ENCODE measurements around the gene RNF38.
"Not testable (repeated sequence)": the region's sequence is repeated elsewhere in the genome, so short reads cannot be mapped to it uniquely, and the experiment has no call there.

The RNF38 gene

GRCh38 chr9:36328798-36329411 is 71.2 kb downstream of the RNF38 start:
- peak; percentile 71 for DNase-seq

GRCh38 chr9:36325081-36325828 is 74.8 kb downstream of the RNF38 start:
- no peak for DNase-seq

DNA sequence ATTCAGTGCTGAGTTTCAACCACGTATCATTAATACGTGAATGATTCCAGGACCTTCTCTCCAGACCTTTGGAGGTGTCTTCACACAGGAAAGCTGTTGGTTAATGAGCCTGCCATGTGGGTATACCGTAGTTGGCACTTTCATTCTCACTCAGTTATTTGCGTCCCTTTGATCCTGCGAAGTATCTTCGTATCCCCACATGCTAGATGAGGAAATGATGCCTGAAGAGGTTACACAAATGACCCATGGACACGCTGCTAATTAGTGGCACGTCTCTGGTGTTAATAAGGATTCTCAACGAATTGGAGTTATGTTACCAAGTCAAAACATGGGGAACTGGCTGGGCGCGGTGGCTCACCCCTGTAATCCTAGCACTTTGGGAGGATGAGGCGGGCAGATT is 76.1 kb downstream of the RNF38 start:
- no peak for DNase-seq

- no peak for DNase-seq
These were observed 77.6 kb downstream of the RNF38 start for GRCh38 chr9:36322462-36322861.

- DNase-seq = not testable (repeated sequence)
These were observed 78.2 kb downstream of the RNF38 start for GRCh38 chr9:36321903-36322302.

GRCh38 chr9:36320466-36320865 is 79.6 kb downstream of the RNF38 start:
- DNase-seq = no peak

GRCh38 chr9:36319806-36320205 is 80.3 kb downstream of the RNF38 start:
- no peak for DNase-seq

DNA sequence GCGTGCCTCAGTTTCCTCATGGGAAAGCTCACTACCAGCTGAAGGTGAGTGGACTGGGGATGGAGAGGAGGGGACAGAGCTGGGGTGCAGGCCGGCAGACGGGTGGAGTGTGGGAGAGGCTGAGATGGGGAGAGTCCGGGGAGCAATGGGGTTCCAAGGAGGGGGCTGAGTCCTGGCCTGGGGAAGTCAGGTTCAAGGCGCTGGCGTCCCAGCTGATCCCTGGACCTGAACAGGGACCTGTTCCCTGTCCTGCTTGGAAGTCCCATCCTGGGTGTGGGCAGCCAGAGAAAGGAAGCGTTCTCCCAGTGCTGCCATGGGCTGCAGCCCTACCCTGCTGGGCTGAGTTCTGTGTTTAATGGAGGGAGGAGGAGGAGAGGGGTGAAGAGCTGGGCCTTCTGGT is 80.9 kb downstream of the RNF38 start:
- no peak for DNase-seq

- DNase-seq = peak; percentile 42
These were observed 81.8 kb downstream of the RNF38 start for GRCh38 chr9:36318212-36318802.

- DNase-seq = peak; percentile 85
These were observed 82.3 kb downstream of the RNF38 start for GRCh38 chr9:36317766-36318165.

- no peak for DNase-seq
These were observed 83.3 kb downstream of the RNF38 start for GRCh38 chr9:36316611-36317317.

DNA sequence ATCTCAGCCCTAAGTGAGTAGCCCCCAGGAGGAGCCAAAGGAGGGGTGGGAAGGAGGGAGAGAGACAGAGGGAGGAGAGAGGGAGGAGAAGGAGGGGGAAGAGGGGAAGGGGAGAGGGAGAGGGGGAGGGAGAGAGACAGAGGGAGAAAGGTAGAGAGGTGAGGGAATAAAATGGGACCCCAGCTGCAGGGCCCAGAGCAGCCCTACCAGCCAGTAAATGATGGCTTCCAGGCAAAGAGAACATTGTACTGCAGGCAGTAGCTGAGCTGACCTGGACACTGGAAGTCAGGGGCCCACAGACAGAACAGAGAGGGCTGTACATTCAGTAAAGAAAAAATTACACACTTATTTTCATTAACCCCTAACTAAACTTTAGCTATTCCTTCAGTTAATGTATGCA is 84.0 kb downstream of the RNF38 start:
- DNase-seq = no peak

DNA sequence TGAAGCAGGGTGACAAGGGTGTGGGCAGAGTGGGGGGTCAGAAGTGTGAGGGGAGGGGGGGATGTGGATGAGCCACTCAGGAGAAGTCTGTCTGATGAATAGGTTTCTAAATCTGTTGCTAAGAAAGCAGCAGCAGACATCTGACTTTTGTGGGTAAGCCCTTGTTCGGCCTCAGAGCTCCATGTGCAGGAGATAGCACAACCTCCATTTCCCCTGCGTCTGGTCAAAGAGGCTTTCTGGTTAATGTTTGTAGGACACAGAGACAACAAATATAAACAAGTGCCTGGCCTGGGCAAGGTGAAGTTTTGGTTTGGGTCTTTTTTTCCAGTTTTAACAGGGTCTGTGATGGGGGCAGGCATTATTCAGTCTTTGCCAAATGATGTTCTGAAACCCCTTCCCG is 84.8 kb downstream of the RNF38 start:
- no peak for DNase-seq

DNA sequence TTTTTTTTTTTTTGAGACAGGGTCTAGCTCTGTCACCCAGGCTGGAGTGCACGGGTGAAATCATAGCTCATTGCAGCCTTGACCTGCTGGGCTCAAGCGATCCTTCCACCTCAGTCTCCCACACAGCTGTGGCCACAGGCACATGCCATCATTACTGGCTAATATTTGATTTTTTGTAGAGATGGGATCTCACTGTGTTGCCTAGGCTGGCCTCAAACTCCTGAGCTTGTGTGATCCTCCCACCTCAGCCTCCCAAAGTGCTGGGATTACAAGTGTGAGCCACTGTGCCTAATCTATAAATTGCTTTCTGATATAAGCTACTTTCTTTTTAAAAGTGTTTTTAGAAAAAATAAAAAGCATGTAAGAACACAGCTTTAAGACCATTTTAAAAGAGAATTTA is 85.3 kb downstream of the RNF38 start:
- DNase-seq = no peak

GRCh38 chr9:36306471-36307306 is 93.4 kb downstream of the RNF38 start:
- peak; percentile 80 for DNase-seq

- DNase-seq = not testable (repeated sequence)
These were observed 95.7 kb downstream of the RNF38 start for GRCh38 chr9:36304366-36304765.

- no peak for DNase-seq
These were observed 98.8 kb downstream of the RNF38 start for GRCh38 chr9:36301227-36301626.

DNA sequence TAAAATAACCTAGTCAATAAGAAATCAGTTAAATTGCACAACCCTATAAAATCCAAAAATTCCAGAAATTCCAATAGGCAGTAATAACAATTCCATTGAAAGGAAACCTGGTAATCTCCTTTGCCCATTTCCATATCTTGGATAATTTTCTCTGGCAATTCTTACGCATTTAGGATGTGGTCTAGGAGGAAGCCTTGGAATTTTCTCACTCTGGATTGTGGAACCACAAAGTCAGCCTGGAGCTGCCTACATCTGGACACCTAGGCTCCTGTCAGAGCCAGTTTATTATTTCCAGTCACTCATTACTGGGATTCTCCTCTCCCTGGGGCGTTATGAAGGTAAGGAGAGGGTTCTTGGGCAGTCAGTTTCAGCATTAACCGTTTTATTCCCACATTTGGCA is 101.5 kb downstream of the RNF38 start:
- DNase-seq = no peak

- no peak for DNase-seq
These were observed 102.3 kb downstream of the RNF38 start for GRCh38 chr9:36297798-36298197.

DNA sequence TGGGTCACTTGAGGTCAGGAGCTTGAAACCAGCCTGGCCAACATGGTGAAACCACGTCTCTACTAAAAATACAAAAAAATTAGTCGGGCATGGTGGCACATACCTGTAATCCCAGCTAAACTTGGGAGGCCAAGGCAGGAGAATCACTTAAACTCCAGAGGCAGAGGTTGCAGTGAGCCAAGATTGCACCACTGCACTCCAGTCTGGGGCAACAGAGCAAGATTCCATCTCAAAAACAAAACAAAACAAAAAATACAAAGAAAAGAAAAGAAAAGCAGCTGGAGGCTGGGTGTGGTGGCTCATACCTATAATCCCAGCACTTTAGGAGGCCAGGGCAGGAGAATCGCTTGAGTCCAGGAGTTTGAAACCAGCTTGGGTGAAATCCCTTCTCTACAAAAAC is 105.1 kb downstream of the RNF38 start:
- not testable (repeated sequence) for DNase-seq

- DNase-seq = no peak
These were observed 106.2 kb downstream of the RNF38 start for GRCh38 chr9:36293918-36294317.

DNA sequence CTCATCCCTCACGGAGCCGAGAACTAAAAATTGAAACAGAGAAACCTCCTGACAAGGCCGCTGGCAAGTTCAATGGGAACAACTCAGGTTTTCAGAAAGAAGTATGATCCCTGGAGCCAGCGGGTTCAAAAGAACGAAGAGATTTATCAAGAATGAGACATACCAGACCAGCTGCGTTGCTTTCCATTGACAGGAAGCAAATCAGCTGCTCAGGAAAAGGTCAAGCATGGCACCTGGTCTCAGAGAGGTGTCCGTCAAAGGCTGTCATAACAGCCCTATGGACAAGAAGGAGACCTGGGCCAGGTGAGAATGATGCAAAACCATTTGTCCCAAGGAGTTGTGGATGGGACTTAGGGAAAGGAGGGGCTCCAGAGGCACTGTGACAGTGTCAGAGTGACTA is 106.9 kb downstream of the RNF38 start:
- no peak for DNase-seq

DNA sequence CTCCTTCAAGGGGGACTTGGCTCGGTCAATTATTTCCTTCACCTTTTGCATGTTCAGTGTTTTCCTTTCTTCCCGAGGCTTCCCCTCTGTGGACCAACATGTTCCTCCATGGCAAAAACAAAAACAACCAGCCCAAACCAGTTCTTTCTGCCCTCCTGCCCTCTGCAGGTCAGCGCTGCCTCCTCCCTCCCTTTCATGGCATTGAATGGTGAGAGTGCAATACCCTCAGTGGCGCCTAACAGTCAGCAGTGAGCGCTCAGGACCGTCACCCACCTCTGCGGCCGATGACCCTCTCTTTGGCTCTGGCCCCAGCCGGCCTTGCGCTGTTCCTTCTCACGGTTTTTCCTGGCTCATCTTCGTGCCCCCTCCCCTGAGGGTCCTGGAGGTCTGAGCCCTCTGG is 107.4 kb downstream of the RNF38 start:
- no peak for DNase-seq

All from DMS53 (cell line).